Lower leg skin (tissue), 4 donors: ENCODE measurements around the gene MYO1H. TPM values are rescaled to one million over a fixed set of nuclear protein-coding genes. Genes with fewer than 3 reads are reported as not detected.

Experiments
- DNase-seq, 2 donors: peaks; one replicate each; pipeline ENCODE4 v3.0.0-alpha.2; 2019; ENCODE audit warnings: low spot score in 2 of 2
- H3K4me3 ChIP-seq: fragments of 200-600 bp; sonication (generic); 2 replicates; pipeline ENCODE4 v1.5.1; 2017; ENCODE audit warnings: mild to moderate bottlenecking, low read depth; ENCODE audit not compliant: poor library complexity, severe bottlenecking
- POLR2A ChIP-seq, 2 donors: fragments of 450-650 bp; IDR thresholded peaks; one replicate each; pipeline ENCODE4 v1.6.1; 2016 to 2017; ENCODE audit warnings: antibody characterized with exemption in 2 of 2, mild to moderate bottlenecking in 1 of 2, moderate library complexity in 1 of 2
- WGBS, 2 donors: methylation state at CpG; one replicate each; pipeline ENCODE4 v1.1.5; 2018; 5-methylcytosine and 5-hydroxymethylcytosine counted together
- intact Hi-C: fragments of 100-400 bp; cut with DNase I; formaldehyde crosslinking; loops from one replicate; pipeline ENCODE4 v1.15.0; 2023; ENCODE audit warnings: low total_unique reads
- total RNA-seq, 4 donors: library from RNA; depleted of rRNA; stranded (reverse); fragments of >200 nt; gene quantifications; one replicate each; pipeline ENCODE4 v1.1.0, GENCODE V29; 2016
- TF ChIP-seq, protein P1 (sequence below), 3 donors: fragments of 450-650 bp; IDR thresholded peaks; one replicate each; pipeline ENCODE4 v1.5.1; 2016; ENCODE audit warnings: antibody characterized with exemption in 3 of 3, mild to moderate bottlenecking in 3 of 3, moderate library complexity in 2 of 3

The MYO1H gene, protein sequence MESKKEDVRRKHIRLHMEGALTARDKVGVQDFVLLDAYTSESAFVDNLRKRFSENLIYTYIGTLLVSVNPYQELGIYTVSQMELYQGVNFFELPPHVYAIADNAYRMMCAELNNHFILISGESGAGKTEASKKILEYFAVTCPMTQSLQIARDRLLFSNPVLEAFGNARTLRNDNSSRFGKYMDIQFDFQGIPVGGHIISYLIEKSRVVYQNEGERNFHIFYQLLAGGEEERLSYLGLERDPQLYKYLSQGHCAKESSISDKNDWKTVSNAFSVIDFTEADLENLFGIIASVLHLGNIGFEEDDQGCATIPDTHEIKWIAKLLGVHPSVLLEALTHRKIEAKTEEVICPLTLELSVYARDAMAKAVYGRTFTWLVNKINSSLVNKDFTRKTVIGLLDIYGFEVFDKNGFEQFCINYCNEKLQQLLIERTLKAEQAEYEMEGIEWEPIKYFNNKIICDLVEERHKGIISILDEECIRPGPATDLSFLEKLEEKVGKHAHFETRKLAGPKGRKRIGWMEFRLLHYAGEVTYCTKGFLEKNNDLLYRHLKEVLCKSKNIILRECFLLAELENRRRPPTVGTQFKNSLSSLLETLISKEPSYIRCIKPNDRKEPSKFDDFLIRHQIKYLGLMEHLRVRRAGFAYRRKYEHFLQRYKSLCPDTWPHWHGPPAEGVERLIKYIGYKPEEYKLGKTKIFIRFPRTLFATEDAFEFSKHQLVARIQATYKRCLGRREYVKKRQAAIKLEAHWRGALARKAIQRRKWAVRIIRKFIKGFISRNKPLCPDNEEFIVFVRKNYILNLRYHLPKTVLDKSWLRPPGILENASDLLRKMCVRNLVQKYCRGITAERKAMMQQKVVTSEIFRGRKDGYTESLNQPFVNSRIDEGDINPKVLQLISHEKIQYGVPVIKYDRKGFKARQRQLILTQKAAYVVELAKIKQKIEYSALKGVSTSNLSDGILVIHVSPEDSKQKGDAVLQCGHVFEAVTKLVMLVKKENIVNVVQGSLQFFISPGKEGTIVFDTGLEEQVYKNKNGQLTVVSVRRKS
- under 1 TPM in 2 of 4 donors, not detected in 2; 0.20 to 0.75 TPM for total RNA-seq

DNA sequence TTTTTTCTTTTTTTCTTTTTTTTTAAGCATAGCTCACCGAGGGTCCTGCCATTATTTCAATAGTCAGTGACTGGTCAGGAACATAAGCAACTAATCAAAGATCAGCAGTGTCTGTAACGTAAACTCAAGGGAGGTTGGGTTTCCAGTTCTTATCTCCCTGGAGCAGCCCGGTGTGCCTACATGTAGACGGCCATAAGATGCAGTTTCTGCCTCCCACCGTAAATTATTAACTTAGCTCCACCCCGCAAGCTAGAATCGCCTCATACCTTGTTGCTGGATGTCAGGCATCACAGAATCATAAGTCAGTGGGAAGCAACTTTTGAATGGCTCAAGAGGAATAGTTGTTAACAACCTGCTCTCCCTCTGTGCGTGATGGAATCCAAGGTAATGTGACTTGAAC is at the start of gene MYO1H:
Gene MYO1H, plus strand, starts transcription at position 312 of the 400 bp plus-strand sequence. Its CDS starts 61 bp downstream, at position 373.
- TF ChIP-seq POLR2A (IDR thresholded peaks at IDR 0.05): no peak
- TF ChIP-seq, protein P1, sequence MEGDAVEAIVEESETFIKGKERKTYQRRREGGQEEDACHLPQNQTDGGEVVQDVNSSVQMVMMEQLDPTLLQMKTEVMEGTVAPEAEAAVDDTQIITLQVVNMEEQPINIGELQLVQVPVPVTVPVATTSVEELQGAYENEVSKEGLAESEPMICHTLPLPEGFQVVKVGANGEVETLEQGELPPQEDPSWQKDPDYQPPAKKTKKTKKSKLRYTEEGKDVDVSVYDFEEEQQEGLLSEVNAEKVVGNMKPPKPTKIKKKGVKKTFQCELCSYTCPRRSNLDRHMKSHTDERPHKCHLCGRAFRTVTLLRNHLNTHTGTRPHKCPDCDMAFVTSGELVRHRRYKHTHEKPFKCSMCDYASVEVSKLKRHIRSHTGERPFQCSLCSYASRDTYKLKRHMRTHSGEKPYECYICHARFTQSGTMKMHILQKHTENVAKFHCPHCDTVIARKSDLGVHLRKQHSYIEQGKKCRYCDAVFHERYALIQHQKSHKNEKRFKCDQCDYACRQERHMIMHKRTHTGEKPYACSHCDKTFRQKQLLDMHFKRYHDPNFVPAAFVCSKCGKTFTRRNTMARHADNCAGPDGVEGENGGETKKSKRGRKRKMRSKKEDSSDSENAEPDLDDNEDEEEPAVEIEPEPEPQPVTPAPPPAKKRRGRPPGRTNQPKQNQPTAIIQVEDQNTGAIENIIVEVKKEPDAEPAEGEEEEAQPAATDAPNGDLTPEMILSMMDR (IDR thresholded peaks at IDR 0.05): no peak
- WGBS, 2 donors: 84 to 89% methylated on average over 8 of the region's 8 CpGs
- no peak within 1 kb of the TSS for H3K4me3 ChIP-seq
- intact Hi-C loops: no loop called here
- DNase-seq: no peak

DNA sequence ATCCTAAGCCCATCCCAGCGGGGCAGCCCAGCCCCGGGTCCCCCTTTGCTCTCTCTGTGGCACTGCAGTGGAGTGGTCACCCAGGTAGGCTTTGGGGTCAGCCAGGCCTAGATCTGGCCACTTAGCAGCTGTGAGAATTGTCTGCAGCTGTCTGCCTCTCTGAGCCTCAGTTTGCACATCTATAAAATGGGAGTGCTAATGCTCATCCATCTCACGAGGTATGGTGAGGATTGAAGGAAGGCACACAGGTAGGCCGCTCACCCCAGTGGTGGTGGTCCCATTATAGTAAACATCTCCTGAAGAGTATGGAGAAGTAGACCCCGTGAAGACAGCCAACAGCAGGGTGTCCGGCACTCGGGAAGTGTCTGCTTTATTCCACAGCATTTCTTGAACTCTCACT is 47.9 kb upstream of the MYO1H start:
- 88 to 93% methylated on average over 5 to 7 of the region's 7 CpGs for WGBS, 2 donors
- H3K4me3 ChIP-seq: no peak overlapping the region
- intact Hi-C loops: no loop called here
- no peak for DNase-seq
- TF ChIP-seq, protein P1 (IDR thresholded peaks at IDR 0.05): no peak

DNA sequence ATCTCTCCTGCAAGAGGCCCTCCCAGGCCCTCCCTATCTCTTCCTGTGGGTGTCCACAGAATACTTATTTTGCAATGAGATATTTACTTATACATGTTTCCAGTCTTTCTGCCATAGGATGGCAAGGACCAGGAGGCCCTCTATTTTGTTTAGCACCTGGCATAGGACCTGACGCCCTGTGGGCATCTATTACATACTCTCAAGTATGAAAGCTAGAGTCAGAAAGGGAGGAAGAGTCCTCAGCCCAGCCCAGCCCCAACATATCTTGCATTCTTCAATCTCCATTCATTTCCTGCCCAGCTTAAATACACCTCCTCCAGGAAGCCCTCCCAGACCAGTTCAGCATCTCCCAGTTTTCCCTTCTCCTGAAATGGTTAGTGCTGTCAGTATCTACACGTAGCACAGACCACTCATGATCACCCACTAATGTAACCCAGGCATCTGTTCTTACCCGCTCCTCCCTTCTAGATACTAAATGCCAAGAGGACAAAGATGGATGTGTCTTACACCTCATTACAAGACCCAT is 46.0 kb upstream of the MYO1H start:
- no peak overlapping the region for H3K4me3 ChIP-seq
- TF ChIP-seq, protein P1 (IDR thresholded peaks at IDR 0.05): no peak
- intact Hi-C loops: no loop called here
- WGBS, 2 donors: 69 to 78% methylated on average over 3 of the region's 3 CpGs
- DNase-seq: no peak

DNA sequence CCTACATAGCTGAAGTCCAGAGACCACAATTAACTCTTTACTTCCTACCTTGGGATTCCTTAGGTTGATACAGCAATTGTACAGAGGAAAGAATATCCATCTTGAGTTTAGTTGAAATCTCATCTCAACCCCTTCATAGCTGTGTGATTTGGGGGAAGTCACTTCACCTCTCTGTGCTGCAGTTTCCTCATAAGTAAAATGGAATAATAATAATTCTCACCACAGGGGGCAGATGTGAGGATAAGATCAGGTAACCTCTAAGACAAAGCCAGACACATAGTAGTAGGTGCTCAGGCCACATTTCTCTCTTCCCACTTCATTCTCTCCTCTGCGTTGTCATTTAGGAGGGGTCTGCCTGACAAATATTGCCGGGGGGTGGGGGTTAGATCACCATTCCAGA is 45.3 kb upstream of the MYO1H start:
- no peak overlapping the region for H3K4me3 ChIP-seq
- 38 to 39% methylated on average over 2 of the region's 2 CpGs for WGBS, 2 donors
- intact Hi-C loops: no loop called here
- TF ChIP-seq, protein P1 (IDR thresholded peaks at IDR 0.05): no peak
- no peak for TF ChIP-seq POLR2A (IDR thresholded peaks at IDR 0.05)
- DNase-seq: no peak

DNA sequence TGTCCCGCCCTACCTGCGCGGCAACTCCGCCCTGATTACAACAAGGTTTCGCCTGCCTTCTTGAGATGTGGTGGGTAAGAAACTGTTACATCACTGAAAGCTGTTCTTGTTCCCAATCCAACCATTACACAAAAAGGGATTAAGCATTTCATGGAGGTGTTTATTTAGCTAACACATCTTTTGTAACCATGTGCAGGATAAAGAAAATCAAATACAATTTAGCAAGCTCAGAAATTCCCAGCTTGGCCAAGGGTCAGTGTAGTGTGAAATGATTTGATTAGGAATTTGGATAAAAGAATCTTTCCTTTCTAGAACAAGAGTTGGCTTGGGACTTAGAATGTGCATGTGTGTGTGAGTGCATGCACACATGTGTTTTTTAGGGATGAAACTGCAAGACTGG is 44.9 kb upstream of the MYO1H start:
- H3K4me3 ChIP-seq: no peak overlapping the region
- 47 to 60% methylated on average over 5 of the region's 5 CpGs for WGBS, 2 donors
- DNase-seq: no peak
- TF ChIP-seq, protein P1 (IDR thresholded peaks at IDR 0.05): no peak
- no peak for TF ChIP-seq POLR2A (IDR thresholded peaks at IDR 0.05)
- intact Hi-C loops: no loop called here
